HG03575 (cell line): ENCODE measurements around the gene GTPBP3.
A peak's percentile ranks its signal among the peaks of the same experiment; 100 is the strongest.
"Not testable (repeated sequence)": the region's sequence is repeated elsewhere in the genome, so short reads cannot be mapped to it uniquely, and the experiment has no call there.

Experiments used
- ATAC-seq: cut with Tn5 transposase; IDR thresholded peaks from one replicate; pipeline ENCODE4 v1.9.1; 2021; ENCODE audit not compliant: unreplicated experiment, insufficient number of reproducible peaks, low FRiP score; ENCODE audit errors: extremely low read depth

The GTPBP3 gene

GRCh38 chr19:17336872-17337674 is at the start of gene GTPBP3:
Gene GTPBP3, plus strand, starts transcription at chr19:17337553. Its CDS starts 59 bp downstream, at chr19:17337612.
- peak; percentile 69 for ATAC-seq

- ATAC-seq, result no peak
These were observed 47.9 kb upstream of the GTPBP3 start for GRCh38 chr19:17289489-17289888.

- no peak for ATAC-seq
These were observed 44.9 kb upstream of the GTPBP3 start for GRCh38 chr19:17292301-17293074.

DNA sequence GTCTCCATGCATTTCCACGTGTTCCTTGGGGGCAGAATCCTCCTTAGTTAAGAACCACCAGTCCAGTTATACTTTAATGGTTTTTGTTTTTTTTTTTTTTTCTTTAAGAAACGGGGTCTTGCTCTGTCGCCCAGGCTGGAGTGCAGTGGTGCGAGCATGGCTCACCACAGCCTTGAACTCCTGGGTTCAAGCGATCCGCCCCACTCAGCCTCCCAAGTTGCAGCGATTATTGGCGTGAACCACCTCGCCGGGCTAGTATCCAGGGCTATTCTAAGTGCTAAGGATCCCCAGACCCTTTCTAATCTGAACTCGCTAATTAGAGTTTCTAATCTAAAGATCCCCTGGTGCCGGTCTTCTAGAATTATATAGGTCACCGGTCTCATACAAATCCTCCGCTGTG is 43.7 kb upstream of the GTPBP3 start:
- no peak for ATAC-seq

DNA sequence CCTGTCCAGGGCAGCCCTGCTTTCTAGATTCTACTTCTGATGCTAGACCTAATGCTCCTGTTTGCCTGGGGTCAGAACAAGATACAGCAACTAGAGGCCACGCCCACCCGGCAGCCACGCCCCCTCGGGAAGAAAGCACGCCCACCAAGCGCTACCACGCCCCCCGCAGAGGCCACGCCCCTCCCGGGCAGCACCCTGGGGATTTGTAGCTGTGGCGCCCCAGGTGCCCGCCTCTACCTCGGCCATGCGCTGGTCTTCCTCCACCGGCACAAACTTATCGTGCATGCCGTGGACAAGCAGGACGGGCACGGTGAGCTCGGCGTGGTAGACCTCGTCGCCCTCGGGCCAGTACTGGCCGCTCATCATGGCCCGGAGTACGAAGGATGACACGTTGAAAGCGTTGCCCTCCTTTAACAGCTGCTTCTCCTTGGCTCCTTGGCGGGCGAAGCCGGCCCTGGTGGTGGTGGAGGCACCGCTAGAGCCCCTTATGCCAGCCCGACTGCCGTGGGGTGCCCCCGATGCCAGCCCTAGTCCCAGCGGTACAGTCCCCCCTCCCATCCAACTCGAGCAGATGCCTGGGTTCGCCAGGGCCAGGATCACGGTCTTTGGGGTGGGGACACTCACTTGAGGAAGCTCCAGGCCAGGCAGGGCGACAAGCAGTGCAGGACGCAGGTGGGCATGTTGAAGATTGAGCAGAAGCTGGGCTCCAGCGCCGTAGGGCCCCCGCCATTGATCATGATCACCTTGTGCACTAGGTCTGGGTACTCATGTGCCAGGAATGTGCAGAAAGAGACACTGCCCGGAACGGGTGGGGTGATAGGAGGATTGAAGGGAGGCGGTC is 43.1 kb upstream of the GTPBP3 start:
- ATAC-seq, result no peak

- ATAC-seq, result not testable (repeated sequence)
These were observed 41.8 kb upstream of the GTPBP3 start for GRCh38 chr19:17295551-17295950.

DNA sequence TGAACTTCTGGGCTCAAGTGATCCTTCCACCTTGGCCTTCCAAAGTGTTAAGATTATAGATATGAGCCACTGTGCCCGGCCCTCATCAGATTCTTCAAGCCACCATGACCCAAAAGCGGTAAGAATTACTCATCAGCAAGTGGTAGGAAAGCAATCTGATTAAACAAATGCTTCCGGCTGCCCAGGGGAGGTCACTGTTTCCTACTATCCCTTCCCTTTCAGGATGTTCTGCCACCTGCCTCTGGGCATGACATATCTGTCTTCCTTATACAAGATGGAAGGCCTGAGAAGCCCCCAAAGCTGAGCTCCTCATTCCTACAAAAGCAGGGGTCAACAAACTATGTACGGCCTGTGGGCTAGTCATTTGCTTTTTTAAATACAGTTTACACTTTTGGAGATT is 41.1 kb upstream of the GTPBP3 start:
- ATAC-seq, result no peak

DNA sequence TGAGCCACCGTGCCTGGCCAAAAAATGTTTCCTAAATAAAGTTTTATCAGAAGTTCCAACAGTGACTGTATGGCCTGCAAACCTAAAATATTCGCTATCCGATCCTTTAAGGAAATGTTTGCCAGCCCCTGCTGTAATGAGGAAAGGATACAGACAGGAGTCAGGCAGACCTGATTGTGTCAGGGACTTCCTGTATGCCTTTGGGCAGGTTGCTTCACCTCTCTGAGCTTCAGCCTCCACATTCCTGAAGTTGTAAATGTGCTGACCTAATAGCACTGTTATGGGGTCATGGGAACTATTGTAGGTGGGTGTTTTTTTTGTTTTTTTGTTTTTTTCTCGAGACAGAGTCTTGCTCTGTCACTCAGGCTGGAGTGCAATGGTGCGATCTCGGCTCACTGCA is 40.4 kb upstream of the GTPBP3 start:
- no peak for ATAC-seq

DNA sequence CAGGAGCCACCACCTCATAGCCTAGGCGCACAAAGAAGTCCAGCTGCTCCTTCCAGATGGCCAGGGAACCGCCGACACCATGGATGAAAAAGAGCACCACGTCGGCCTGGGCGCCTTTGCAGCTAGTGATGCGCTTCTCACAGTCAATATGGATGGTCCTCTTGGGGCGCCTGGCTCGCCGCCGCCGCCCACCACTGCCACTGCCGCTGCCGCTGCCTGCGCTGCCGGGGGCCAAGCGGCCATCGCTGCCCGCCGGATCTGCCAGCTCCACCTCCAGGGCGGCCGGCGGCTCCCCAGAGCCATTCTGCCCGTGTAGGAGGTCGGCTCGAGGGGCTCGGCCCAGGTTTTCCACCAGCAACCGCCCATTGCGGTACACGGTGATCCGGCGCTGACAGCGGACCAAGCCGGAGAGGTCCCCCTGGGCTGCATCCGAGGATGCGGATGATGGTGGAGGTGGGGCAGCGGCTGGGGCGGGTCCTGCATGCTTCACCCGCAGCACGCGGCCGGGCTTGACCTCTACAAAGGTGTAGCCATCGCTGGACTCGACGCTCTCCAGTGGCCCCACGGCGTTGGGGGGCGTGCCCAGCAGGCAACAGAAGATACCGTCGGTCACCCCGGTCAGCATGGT is 36.2 kb upstream of the GTPBP3 start:
- no peak for ATAC-seq

GRCh38 chr19:17302391-17303166 is 34.8 kb upstream of the GTPBP3 start:
- no peak for ATAC-seq

GRCh38 chr19:17303167-17303939 is 34.0 kb upstream of the GTPBP3 start, which contains the start of gene ABHD8:
Gene ABHD8, minus strand, starts transcription at chr19:17303425. Its CDS starts 1,809 bp downstream, at chr19:17301616.
- ATAC-seq, result no peak

DNA sequence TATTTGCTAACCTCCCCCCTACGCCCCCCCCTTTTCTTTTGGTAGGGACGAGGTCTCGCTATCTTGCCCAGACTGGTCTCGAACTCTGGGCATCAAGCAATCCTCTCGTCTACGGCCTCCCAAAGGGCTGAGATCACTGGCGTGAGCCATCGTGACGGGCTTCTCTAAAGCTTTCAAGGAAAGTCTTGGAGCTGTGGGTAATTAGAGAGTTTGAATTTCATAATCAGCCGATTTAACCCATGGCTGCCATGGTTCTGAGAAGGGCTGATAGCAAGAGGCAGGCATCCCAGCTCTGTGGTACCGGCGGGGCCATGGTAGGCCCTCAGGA is 33.4 kb upstream of the GTPBP3 start:
- no peak for ATAC-seq

GRCh38 chr19:17304386-17305215 is 32.8 kb upstream of the GTPBP3 start:
- ATAC-seq, result no peak

DNA sequence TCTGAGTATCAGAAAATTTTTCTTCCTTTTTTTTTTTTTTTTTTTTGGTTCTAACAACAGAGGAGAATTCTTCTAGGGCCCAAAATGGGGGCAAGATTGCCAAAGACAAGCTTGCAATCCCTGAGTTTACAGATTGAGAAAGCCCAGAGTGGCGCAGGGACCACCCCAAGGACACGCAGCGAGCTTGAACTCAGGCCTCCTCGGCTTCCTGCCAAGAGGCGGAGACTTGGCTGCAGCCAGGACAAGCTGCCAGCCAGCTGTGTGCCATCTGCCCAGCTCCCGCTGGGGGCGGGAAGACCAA is 32.2 kb upstream of the GTPBP3 start:
- ATAC-seq, result no peak

DNA sequence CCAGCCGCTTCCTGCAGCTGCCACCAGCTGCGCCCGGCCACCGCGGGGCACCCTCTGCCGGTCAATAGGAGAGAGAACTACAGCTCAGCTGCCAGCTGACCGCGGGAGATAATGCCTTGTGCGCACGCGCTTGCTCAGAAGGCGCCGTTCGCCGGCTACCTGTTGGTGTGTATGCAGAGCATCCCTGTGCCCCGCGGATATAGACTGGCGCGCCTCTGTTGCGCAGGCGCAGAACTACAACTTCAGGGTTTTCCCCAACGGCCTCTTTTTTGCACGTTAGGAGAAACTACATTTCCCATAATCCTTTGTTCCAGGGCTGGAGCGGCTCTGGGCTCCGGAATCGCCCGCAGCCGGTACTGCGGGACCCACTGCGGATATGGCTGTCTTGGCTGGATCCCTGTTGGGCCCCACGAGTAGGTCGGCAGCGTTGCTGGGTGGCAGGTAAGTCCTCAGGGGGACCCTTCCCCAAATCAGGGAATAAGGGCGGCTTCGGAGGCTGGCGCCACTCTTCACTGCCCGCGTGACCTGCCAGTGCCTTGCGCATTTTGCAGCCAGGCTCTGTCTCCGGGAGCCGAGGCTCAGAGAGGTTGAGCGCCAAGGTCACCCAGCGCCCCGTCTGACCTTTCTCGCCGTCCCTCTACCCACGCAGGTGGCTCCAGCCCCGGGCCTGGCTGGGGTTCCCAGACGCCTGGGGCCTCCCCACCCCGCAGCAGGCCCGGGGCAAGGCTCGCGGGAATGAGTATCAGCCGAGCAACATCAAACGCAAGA is 31.7 kb upstream of the GTPBP3 start, which contains the start of gene MRPL34:
Gene MRPL34 (plus strand): TSS at position 356 of the 768 bp plus-strand sequence. CDS start 21 bp downstream, at position 377.
- ATAC-seq, result peak; percentile 34

DNA sequence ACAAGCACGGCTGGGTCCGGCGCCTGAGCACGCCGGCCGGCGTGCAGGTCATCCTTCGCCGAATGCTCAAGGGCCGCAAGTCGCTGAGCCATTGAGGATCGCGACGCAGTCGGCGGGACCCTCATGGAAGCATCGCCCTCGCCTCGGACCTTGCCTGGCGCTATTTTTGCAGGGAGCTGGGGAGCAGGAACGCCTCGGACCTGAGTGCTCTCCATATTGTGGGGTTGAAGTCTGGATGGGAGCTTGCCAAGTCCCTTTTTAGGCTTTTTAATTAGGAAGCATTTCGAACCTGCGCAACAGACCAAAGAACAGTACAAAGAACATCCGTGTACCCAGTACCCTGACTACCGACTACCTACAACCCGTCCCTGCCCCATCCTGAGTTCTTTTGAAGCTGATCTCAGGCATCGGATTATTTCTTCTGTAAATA is 31.1 kb upstream of the GTPBP3 start:
- no peak for ATAC-seq
